GM18499 (cell line): ENCODE data around the gene DOCK4.

Experiments used
- ATAC-seq: cut with Tn5 transposase; IDR thresholded peaks from one replicate; pipeline ENCODE4 v1.9.1; 2021; ENCODE audit warnings: moderate number of reproducible peaks; ENCODE audit not compliant: insufficient read depth, unreplicated experiment

The DOCK4 gene

DNA sequence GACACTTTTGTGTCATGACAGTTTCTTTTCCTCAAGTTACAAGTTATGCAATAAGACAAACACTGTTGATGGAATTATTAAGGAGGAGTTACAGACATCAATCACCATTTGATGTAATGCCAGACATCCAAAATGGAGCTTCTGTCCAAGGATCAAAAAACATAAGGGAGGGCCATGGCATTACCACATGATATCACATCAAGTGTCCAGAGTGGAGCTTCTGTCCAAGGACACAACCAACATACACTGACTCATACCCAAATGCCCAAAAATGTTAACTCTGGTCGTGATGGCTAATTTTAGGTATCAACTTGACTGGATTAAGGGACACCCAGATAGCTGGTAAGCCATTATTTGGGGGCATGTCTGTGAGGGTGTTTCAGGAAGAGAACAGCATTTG is 140.4 kb downstream of the DOCK4 start:
- ATAC-seq = no peak

DNA sequence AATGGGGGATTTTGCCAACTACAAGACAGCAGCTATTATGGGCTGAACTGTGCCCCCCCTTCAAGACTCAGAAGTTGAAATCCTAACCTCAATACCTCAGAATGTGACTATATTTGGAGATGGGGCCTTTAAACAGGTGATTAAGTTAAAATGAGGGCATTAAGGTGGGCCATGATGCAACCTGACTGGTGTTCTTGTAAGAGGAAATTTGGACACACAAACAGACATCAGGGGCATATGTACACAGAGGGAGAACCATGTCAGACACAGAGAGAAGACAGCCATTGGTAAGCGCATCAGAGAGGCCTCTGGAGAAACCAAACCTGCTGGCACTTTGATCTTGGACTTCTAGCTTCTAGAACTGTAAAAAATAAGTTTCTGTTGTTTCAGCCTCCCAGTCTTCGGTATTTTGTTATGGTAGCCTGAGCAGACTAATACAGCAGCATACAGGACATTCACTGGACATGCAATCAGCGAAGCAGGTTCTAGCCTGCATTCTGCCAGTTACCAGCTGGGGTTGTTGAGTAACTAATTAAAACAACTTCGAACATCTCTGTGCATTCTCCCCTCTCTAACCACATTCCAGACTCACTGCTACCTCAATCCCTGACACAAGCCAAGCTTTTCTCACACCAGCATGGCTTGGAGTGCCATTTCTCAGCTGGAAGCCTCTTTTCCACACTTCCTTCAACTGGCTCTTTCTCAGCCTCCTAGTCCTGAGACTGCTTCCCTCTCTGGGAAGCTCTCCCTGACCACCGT is 141.4 kb downstream of the DOCK4 start:
- no peak for ATAC-seq

DNA sequence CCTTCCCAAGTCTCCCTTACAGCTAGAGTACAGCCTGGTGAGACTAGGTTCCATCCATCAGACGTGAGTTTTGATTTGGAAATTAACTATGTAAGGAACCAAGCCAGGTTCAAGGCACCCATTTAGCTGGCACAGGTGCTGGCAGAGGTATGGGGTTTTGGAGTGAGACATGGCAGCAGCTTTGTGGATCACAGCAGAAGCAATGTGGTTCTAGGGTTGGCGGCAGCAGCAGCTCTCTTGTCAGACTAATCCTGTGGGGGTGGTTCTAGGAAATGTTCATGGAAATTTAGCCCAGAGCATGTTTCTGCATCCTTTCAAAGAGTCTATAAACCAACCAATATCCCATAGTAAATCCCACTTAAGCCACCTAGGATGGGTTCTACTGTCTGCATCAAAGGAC is 142.2 kb downstream of the DOCK4 start:
- ATAC-seq = no peak

DNA sequence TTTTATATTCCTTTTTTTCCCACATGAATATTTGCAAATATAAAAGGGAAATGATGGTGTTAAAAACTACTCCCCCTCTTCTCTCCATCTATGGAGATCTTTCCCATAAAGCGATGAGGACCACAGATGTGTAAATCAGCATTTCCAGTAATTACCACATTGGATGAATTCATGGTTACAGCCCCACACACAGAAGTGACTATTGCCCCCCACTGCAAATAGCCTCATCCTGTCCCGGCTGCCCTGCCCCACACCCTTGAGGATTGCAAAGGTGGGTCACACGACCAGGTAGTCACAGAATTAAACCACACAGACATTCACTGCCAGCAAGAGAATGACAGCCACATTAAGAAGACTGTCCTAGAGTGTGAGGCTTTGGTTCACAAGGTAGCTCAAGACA is 145.1 kb downstream of the DOCK4 start:
- no peak for ATAC-seq

DNA sequence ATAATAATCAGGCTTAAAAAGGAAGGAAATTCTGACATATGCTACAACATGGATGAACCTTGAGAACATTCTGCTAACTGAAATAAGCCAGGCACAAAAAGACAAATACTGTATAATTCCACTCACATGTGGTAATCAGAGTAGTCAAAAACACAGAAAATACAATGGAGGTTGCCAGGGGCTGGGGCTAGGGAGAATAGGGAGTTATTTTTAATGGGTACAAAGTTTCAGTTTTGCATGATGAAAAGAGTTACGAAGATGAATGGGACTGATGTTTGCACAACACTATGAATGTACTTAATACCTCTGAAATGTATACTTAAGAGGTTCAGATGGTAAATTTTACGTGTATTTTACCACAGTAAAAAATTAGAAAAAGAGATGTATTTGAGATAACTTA is 145.6 kb downstream of the DOCK4 start:
- no peak for ATAC-seq

DNA sequence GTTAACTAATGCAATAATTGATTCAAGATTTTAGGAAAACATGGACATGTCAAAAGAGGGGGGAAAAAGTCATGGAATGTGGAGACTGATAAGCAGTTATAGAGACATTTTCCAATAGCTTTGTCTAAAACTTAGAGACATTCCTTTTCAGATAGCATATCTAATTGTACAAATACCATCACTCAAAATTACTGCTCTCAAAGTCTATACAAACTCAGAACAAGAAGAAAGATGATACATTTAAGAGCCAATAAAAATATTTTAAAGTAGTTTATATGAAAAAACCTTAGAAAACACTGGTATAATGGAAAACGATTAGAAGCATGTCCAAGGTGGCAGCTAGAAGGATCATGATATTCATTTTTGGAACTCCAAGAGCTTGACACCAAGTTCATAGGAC is 146.5 kb downstream of the DOCK4 start:
- ATAC-seq = no peak

DNA sequence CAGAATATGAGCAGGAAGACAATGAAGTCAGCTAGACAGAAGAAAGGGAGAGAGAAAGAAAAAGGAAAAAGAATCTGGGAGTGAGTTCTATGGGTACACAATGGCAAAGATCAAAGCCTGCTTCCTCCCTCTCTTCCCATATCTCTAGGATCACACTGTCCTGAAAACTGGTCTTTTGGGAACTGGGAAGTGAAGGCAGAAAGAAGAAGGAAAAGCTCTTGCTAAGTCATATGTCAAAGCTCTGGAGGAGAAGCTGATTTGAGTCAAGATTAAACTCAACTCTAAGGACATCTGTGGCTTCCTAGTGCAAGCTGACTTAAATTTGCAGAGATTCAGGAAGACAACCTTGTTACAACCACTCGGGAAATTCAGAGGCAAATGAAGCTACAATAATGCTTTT is 147.5 kb downstream of the DOCK4 start:
- ATAC-seq = no peak

DNA sequence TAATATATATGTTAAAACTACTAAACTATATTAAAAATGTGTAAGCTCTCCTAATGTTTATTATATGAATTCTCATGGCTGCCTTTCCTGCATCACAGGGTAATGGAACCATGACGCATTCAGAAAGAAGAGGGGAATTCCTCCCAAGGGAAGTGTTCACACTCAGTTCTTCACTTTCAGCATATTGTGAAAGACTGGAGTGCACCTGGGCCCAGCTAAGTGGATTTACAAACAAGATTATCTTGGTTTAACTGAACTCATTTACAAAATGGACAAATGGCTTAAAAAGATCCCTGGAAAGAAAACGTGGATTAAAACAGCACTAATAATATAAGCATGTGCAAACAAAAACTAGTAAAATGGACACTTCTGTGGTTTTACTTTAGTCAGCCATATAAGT is 149.8 kb downstream of the DOCK4 start:
- ATAC-seq = no peak

DNA sequence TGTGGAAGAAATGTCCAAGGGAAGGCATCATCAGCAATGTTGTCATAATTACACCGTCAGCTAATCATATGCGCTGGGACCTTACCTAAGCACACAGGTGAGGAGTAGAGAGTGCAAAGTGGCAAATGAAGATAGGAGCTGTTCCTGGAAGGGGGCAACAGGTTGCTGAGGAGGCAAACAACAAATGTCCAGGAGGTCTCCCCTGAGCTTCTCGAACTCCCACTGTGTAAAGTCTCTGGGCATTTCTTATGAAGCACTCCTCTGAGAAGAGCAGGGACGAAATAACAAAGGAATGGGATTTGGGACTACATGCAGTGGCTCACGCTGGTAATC is 152.5 kb downstream of the DOCK4 start:
- no peak for ATAC-seq

DNA sequence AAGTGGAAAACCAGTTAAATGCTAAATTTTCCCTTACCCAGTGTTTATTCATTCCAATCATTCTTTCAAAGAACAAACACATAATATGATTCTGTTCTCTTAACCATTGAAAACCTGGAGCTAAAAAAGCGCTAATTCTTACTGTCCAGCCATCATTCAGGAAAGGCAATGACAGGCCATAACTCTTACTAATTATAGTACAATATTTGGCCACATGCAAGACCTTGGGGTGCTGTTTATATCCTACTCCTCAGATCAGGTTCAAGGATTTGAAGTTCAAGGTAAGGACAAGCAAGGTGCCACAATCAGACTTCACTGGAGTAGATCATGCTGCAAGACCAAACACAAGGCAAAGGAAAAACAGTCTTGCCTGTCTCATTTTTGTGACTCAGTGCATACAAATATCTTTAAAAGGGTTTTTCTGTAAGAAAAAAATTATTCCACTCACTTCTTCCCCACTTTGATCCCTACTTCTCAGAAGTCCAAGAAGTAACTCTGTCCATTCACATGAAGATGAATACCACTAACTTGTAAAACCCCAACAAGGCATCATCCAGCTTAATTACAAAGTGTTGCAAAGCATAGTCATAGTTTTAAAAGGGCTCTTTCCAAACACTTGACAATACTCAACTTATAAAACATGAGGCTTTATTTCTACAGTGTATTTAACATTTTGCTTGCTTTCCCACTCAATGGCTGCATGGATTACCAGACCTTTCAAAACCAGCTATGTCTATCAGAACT is 153.0 kb downstream of the DOCK4 start:
- ATAC-seq = no peak

DNA sequence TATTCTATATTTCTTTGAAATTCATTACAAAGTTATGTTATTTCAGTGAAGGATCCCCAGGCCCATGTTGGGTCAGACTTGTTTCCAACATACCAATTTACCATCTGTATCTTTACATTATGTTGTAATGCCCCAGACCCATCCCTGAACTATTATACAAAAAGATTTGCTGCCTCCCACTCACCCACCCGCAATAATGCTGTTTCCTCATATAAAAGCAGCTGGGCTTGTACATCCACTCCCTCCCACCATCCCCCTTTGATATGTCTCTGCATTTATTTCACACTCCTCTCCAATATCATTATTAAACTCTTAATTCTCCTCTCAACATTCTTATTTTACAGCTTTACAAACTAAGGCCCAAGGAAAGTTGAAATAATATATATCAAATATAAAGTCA is 153.7 kb downstream of the DOCK4 start:
- no peak for ATAC-seq

DNA sequence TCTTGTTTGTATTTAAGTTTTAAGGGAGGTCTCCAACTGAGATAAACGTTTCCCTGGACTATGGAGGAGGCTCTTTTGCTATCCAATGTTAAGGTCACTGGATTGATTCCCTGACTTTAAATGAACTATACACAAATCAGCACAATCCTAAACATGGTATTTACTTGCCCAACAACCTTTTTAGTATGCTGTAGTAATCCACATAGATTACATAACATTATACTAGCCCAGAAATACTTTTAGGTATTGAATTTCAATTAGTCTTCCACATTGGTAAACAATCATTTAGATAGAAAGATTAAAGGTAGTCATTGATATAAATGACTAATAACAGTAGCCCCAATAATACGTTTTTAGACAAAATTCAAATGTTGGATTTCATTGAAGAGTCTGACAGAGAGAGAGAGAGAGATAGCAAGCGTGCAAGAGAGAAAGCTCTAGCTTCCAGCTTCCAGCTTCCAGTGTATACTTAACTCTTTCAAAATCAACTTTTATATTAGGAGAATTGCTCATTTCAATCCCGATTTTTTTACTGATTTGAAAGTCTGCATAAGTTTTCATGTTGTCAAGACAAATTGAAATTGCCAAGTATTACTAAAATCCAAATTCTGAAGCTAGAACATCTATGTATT is 155.8 kb downstream of the DOCK4 start:
- no peak for ATAC-seq

DNA sequence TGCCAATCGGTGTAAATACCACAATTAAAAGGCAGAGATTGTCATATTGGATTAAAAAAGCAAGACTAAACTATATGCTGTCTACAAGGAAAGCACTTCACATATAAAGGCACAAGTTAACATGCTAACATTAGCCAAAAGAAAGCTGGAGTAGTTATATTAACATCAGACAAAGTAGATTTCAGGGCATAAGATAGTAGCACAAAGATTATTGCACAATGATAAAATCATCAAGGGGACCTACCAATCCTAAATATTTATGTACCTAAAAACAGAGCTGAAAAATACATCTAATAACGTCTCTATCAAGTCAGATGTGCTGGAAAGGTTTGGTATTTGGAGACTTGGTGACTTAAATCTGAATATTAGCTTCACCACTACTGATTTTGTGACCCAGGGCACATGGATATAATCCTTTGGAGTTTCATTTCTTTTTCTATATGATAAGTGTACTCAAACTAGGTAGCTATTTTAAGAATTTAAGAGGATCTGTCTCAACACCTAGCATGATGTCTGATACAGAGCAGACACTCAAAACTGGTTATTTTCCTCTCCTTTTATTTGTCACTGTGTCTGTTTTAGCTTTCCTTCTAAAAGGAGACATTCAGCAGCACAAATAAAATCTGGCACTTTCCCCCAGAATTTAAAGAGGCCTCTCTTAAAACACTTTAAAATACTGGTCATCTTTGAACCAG is 156.5 kb downstream of the DOCK4 start:
- no peak for ATAC-seq

DNA sequence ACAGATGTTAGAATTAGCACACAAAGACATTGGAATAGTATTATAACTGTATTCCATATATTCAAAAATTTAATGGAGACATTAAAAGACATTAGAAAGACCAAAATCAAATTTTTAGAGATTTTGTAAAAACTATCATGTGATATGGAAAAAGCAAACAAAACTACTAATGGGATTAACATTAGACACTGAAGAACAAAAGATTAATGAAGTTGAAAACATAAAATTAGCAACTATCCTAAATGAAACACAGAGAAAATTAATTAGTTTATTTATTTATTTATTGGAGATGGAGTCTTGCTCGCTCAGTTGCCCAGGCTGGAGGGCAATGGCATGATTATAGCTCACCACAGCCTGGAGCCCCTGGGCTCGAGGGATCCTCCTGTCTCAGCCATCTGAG is 158.8 kb downstream of the DOCK4 start:
- ATAC-seq = no peak

DNA sequence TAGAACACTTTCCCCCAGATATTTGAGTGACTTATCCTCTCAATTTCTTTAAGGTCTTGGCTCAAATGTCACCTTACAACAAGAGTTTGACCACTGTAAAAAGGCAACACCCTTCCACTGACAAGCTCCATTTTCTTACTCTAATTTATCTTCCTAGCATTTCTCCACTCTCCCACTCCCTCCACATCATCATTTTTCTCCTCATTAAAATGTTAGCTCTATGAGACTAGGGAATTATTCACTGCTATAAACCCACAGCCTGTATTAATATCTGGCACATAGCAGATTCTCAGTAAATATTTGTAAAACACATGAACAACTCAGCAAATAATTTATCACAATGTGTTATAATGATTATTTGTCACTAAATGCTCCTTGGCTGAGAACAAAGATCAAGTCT is 161.0 kb downstream of the DOCK4 start:
- no peak for ATAC-seq

DNA sequence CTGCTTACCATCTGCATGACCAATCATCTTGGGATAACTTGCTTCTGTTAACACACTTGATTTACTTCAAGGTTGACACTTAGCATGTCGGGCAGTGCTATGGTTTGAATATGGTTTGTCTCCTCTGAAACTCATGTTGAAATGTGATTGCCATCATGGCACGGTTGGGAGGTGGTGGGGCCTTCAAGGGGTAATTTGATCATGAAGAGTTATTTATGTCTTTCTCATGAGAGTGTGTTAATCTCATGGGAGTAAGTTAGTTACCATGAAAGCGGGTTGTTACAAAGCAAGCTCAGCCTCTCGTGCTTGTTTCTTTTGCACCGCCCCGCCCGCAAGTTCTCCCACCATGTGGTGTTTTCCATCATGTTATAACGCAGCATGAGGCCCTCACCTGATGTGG is 163.6 kb downstream of the DOCK4 start:
- no peak for ATAC-seq

DNA sequence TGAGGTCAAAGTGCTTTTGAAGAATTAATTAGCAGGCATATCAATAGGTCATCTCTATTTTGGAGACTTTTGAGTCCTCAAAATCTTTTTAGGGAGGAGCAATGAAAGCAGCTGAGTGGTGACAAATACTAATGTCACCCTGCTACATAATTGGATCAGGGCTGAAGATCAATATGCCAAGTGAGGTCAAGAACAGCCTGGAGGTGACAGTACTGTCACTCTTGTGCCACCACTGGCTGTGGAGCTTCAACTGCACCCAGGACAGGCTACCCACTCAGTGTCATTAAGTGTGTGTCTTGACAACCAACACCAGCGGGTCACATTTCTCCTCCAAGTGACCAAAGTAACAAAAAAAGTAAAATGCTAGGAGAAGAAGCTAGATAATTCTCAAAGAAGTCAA is 167.8 kb downstream of the DOCK4 start:
- no peak for ATAC-seq

DNA sequence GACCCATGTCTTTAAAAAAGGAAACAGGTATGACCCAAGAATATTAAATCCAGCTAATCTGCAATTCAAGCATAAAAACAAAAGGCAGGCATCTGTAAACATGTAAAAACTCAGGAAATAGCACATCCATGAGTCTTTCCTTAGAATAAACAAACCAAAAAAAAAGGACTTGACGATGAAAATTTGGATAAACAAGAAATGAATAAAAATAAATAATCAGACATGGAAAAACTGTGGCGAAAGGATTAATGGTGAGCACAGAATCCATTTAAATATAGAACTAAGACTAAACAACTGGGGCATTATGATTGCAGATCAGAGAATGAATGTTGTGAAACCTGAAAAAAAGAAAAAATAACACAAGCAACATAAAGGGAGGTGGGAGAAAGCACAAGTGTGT is 170.1 kb downstream of the DOCK4 start:
- ATAC-seq = no peak

DNA sequence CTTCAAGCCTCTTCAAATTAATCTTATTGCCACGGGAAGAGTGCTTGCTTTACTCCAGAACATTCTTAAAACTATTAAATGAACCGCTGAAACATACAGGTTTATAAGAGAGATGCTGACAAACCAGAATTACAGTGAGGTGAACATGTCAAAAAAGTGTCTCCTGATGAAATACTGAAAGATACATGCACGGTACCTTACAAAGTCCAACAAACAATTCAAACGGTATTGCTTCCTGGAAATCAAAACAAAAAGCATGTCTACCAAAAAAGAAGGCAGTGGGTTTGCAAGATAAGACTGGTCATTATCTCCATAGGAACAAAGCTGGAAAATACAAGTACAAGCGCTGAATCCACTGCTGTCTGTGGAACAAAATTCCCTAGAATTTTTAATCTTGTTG is 174.5 kb downstream of the DOCK4 start:
- no peak for ATAC-seq

DNA sequence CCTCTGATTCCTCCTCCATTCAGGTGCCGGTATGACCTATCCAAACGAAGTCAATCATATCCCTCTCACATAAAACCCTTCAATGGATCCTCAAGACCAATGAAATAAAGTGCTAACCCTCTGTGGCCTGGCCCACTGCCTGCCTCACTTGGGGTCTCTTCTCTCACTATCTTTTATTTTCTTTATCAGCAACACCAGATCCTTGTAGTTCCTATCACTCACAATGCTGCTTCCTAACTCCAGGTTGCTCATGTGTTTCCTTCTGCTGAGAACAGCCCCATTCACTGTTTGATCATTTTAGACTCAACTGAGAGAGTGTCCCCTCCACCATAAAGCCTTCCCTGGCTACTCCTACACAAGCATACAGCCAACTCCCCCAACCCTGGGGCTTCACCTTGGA is 180.6 kb downstream of the DOCK4 start:
- no peak for ATAC-seq

DNA sequence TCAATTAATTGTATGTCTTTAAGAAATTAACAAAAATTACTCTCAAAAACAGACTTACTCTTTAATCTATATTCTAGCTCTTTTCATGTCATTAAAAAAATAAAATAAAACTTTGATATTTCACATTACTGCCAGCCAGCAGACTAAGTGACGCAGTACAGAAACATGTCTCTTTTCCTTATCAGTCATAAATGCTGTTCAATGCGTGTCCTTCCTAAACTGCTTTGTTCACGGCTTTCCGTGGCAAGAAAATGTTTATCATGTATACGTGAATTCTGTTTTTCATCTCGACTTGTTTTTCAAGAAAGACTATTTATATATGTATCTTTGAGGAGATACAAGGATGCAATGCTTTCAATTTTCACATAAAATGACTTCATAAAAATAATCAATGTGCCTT is 182.4 kb downstream of the DOCK4 start:
- no peak for ATAC-seq
